Fibroblast of mammary gland (primary cell): Measurements from ENCODE around the gene OGDH.

Source experiments
- DNase-seq: peaks from one replicate; pipeline ENCODE4 v3.0.0-alpha.2; 2010; ENCODE audit warnings: low read depth
- H3K4me3 ChIP-seq: 2 replicates; pipeline ENCODE4 v1.5.1; 2011; ENCODE audit warnings: low read depth, mild to moderate bottlenecking, low read length, moderate library complexity; ENCODE audit not compliant: control insufficient read depth
- CTCF ChIP-seq: conservative IDR thresholded peaks from 2 replicates; pipeline ENCODE4 v1.5.1; 2011; ENCODE audit warnings: low read depth, low read length, inconsistent platforms; ENCODE audit not compliant: control insufficient read depth, insufficient read depth

The OGDH gene

GRCh38 chr7:44564606-44565005 is 41.8 kb upstream of the OGDH start:
- H3K4me3 ChIP-seq, result no peak overlapping the region
- TF ChIP-seq CTCF, result no peak
- no peak for DNase-seq

- DNase-seq, result peak; percentile 59
- TF ChIP-seq CTCF, result peak; percentile 95
- H3K4me3 ChIP-seq, result no peak overlapping the region
Observed at GRCh38 chr7:44565097-44565794, 41.2 kb upstream of the OGDH start.

- no peak for TF ChIP-seq CTCF
- DNase-seq, result no peak
- H3K4me3 ChIP-seq, result no peak overlapping the region
Observed at GRCh38 chr7:44565795-44566559, 40.5 kb upstream of the OGDH start.

- no peak for TF ChIP-seq CTCF
Observed at GRCh38 chr7:44566680-44567079, 39.7 kb upstream of the OGDH start.

GRCh38 chr7:44567884-44568283 is 38.5 kb upstream of the OGDH start:
- no peak for TF ChIP-seq CTCF
- H3K4me3 ChIP-seq, result no peak overlapping the region
- DNase-seq, result no peak

More at GRCh38 chr7:44566680-44567079, 39.7 kb upstream of the OGDH start:
- no peak for DNase-seq
- no peak overlapping the region for H3K4me3 ChIP-seq

DNA sequence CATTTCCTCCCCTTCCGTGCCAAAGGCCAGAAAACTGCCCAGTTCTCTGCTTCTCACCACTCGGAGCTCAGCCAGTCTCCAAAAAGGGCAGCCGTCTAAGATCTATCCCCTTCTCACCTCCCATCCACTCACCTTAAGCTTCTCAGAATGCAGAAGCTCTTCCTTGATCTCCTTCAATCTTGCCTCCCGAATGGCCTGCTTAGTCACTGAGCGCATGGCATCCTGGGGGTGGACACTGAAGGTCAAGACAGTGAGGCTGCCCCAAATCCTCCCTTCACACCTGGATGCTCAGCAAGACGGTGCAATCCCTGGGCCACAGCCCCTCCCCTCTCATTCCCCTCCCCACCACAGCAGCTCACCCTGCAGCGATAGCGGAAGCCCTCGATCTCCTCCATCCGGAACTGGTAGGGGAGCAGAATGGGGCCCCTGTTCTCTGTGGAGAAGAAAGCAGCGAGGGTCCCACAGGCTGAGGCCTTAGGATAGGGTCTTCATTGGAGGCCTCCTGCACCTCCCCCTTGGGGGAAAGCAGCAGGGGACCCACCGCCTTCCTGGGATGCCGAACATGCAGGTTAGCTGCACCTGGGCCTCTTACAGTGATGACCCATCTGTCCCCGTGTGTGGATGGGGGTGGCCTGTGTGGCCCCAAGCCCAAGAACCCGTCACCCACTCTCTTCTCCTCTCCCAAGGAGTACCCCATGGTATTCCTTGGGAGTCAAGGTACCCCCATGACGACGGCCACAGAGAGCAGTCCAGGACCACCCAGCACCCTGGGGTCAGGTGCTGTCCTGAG is 37.5 kb upstream of the OGDH start:
- TF ChIP-seq CTCF, result no peak
- no peak overlapping the region for H3K4me3 ChIP-seq
- no peak for DNase-seq
